Loucy (cell line): Measurements from ENCODE around the gene LRRC47.

Source experiments
- CTCF ChIP-seq: fragments of 200-600 bp; sonication (generic); conservative IDR thresholded peaks from 2 replicates; pipeline ENCODE4 v1.5.1; 2014; ENCODE audit warnings: mild to moderate bottlenecking, antibody characterized with exemption, low read length
- EZH2phosphoT487 ChIP-seq: fragments of 200-600 bp; IDR thresholded peaks from 2 replicates; pipeline ENCODE4 v1.6.1; 2018; ENCODE audit warnings: antibody characterized with exemption, mild to moderate bottlenecking, moderate library complexity, borderline replicate concordance

GRCh38 chr1:3779912-3780416 lies 16.3 kb downstream of the LRRC47 start:
- TF ChIP-seq CTCF (no peak), EZH2phosphoT487 (no peak)
